ENCODE results near the gene TATDN2.

Gene TATDN2

DNA sequence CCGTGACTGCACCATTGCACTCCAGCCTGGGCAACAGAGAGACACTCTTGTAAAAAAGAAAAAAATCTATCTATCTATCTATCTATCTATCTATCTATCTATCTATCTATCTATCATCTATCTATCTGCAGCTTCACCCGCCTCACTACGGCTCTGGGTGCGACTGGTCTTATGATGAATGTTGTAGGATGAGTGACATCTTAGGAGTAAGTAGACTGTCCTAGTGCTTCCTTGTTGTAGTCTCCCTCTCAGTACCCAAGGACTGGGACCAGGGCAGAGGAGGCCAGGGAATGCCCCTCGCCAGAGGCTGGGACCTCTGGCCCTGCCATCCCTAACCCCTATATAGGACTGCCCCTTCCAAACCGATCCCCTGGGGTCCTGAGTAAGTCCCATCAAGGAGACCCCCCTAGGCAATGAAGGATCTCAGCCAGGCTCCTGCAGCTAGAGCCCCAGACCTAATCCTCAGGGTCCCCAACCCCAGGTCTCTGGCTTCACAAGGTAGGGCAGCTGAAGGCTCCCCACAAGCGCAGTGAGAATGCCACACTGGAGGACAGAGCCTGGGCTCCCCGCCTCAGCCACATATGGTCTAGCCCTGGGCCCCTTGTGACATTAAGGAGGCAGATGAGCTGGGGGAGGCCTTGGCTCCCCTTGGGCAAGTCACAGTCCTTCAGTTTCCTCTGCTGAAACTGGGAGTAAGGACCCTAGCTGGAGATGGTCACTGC is 73.5 kb downstream of the TATDN2 start:
- DNase-seq: no peak

DNA sequence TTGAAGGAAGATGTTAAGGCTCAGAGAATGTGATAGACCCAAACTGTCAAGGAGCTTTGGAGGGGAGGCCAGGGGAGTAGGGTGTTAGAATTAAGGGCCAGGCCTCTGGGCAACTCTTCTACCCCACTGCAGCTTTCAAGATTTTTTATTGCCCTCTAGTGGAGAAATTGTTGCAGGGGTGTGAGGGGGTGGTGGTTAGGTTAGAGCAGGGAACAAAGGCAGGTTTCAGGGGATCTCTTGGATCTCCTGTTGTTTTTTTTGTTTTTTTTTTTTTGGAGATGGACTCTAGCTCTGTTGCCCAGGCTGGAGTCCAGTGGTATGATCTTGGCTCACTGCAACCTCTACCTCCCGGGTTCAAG is 74.1 kb downstream of the TATDN2 start:
- DNase-seq: peak; percentile 64 to 65

DNA sequence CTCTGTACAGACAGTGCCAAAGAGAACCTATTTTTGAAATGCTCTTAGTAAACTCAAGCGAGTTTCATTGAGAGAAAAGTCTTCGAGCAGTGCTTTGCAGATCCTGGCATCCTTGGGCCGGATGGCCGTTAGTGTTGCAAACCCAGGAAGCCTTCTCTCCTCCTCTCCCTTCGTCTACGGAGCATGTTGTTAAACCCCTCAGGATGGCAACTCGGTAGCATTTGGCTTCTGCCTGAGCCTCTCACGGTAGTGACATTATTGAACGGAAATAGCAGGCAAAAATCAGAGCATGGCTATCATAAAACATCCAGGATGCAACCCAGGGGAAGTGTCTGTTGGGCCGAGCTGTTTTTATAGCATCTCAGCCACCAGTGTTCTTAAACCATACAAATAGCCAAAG is 79.3 kb downstream of the TATDN2 start:
- no peak for DNase-seq

DNA sequence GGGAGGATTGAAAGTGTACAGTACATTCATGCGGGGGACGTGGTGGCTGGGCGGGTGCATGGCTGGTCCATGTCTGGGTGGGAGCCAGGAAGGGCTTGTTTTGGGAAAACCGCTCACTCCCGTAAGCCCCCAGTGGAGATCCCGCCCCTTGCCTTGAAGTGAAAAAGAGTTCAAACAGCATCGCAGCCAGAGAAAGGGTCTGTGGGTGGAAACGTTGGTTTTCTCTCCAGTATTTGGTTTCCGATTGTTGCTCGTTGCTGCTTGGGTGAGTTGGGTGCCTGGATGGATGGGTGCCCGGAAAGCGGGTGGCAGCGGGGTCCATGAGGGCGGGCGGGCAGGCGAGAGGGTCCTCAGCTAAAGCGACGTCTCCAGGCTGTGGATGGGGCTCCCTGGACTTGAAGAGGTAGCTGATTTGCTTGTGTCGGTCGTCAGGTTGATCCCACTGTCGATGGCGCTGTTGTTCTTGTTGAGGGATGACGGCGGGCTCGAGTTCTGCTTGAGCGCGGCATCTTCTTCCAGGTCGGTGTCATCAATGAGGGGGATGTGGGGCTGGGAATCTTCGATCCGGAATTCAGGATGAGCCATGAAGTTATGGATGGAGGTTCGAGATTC is 80.3 kb downstream of the TATDN2 start:
- no peak for DNase-seq

DNA sequence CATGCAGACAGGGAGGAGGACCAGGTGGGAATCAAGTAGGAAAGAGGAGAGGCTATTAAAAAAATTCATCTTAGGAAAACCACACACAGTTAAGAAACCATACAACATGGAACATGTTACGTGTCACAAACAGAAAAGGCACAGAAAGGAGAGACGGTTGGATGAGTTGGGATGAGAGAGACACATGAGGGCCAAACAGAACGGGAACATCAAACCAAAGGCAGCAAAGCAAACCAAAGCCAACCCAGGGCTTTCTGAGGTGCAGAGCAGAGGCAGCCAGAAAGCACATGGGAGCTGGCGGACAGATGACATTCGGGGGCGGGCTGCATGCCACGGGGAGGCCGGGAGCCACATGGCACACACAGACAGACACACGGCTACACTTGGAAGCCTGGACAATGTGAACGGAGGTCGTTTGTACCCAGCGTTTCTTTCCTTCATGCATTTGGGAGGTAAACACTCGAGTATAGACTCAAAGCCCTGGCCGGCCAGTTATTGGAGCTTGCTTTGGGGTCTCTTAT is 81.3 kb downstream of the TATDN2 start:
- DNase-seq: no peak

DNA sequence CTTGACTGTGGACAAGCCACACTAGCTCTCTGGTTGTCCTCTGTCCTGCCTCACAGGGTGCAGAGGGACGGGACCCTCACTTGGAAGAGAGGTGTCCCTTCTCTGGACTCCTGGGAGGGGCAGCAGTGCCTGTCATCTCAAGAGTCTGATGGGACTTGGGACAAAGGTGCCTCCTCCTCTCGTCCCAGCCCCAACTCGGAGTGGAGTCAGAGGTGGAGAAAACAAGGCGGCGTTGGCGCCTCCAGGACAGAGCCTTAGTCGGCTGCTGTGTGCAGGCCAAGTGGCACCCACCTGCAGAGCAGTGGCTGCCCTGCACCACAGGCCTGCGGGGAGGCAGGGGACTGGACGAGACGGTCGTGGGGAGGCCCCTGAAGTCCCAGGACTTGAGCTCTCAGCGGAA is 82.1 kb downstream of the TATDN2 start:
- no peak for DNase-seq
